SK-N-SH (cell line): ENCODE measurements around the gene RAB8A. TPM values are rescaled to one million over a fixed set of nuclear protein-coding genes. Genes with fewer than 3 reads are reported as not detected.

Experiments
- CTCF ChIA-PET: fragments of 300-600, 350-600 bp; formaldehyde crosslinking; extraction: SDS; loops from one replicate; lab custom pipeline; 2021; lab: Yijun Ruan, JAX
- POLR2A ChIA-PET: fragments of 350-600 bp; sonication (Branson Sonifier 250); formaldehyde crosslinking; extraction: SDS; loops from one replicate; lab custom pipeline; 2020; ENCODE audit warnings: antibody characterized with exemption, inconsistent platforms; lab: Yijun Ruan, JAX
- DNase-seq: peaks from one replicate; pipeline ENCODE4 v3.0.0; 2012
- H2AFZ ChIP-seq: fragments of 200-600 bp; sonication (generic); 2 replicates; pipeline ENCODE4 v1.8.1; 2016; ENCODE audit warnings: antibody characterized with exemption, mild to moderate bottlenecking, low read depth
- H3F3A ChIP-seq: fragments of 200-600 bp; sonication (generic); replicated peaks from 2 replicates; pipeline ENCODE3; 2016; ENCODE audit warnings: antibody characterized with exemption, mild to moderate bottlenecking; ENCODE audit not compliant: insufficient read depth
- H3K27ac ChIP-seq, 2 experiments: fragments of 200-500 bp in 1 of 2; fragments of 200-600 bp in 1 of 2; sonication (Bioruptor generic) in 1 of 2; sonication (generic), shearing (Covaris generic) in 1 of 2; 2 replicates each; pipeline versions ENCODE4 v1.5.1 to v1.6.1; 2014 to 2016; ENCODE audit warnings: low read depth in 2 of 2, inconsistent platforms in 1 of 2, low read length in 1 of 2, mild to moderate bottlenecking in 1 of 2, mixed read lengths in 1 of 2
- H3K27me3 ChIP-seq: fragments of 200-600 bp; sonication (generic), shearing (Covaris generic); 2 replicates; pipeline ENCODE4 v1.6.1; 2016; ENCODE audit warnings: mixed run types; ENCODE audit not compliant: insufficient read depth
- H3K36me3 ChIP-seq, 2 experiments: fragments of 200-500 bp in 1 of 2; fragments of 200-600 bp in 1 of 2; sonication (Bioruptor generic) in 1 of 2; sonication (generic) in 1 of 2; replicated peaks in 1 of 2; 2 replicates each; pipeline versions ENCODE3 to v1.5.1; 2014 to 2016; ENCODE audit warnings: low read length in 1 of 2, mild to moderate bottlenecking in 1 of 2; ENCODE audit not compliant: insufficient read depth in 2 of 2, control insufficient read depth in 1 of 2
- H3K4me1 ChIP-seq, 2 experiments: fragments of 200-500 bp in 1 of 2; fragments of 200-600 bp in 1 of 2; sonication (Bioruptor generic) in 1 of 2; sonication (generic), shearing (Covaris generic) in 1 of 2; 2 replicates each; pipeline versions ENCODE4 v1.5.1 to v1.6.1; 2014 to 2016; ENCODE audit warnings: low read depth in 1 of 2, low read length in 1 of 2, mixed run types in 1 of 2; ENCODE audit not compliant: insufficient read depth in 2 of 2, control insufficient read depth in 1 of 2
- H3K4me2 ChIP-seq: fragments of 200-600 bp; sonication (generic), shearing (Covaris generic); 2 replicates; pipeline ENCODE4 v1.6.1; 2017; ENCODE audit warnings: mixed run types
- H3K4me3 ChIP-seq, 2 experiments: fragments of 200-500 bp in 1 of 2; fragments of 200-600 bp in 1 of 2; sonication (Bioruptor generic) in 1 of 2; sonication (generic), shearing (Covaris generic) in 1 of 2; 2 replicates each; pipeline versions ENCODE4 v1.5.1 to v1.8.1; 2014 to 2016; ENCODE audit warnings: low read depth in 2 of 2, inconsistent platforms in 1 of 2, low read length in 1 of 2, mild to moderate bottlenecking in 1 of 2, mixed read lengths in 1 of 2, moderate library complexity in 1 of 2
- H3K79me2 ChIP-seq: fragments of 200-600 bp; sonication (generic); 2 replicates; pipeline ENCODE4 v1.8.1; 2017; ENCODE audit warnings: mild to moderate bottlenecking; ENCODE audit not compliant: insufficient read depth
- H3K9ac ChIP-seq: fragments of 200-600 bp; sonication (generic); 2 replicates; pipeline ENCODE4 v1.6.1; 2017; ENCODE audit warnings: mixed run types
- H3K9me2 ChIP-seq: fragments of 200-600 bp; sonication (generic); 2 replicates; pipeline ENCODE4 v1.6.1; 2017; ENCODE audit warnings: mixed run types
- H3K9me3 ChIP-seq: fragments of 200-600 bp; sonication (generic); 2 replicates; pipeline ENCODE4 v1.6.1; 2017; ENCODE audit warnings: mixed run types, mild to moderate bottlenecking, moderate library complexity
- H4K20me1 ChIP-seq: fragments of 200-600 bp; sonication (generic); 2 replicates; pipeline ENCODE4 v1.6.1; 2017; ENCODE audit warnings: mild to moderate bottlenecking, mixed run types; ENCODE audit not compliant: insufficient read depth
- CHD2 ChIP-seq: fragments of 150-350 bp; IDR thresholded peaks from 2 replicates; pipeline ENCODE4 v1.6.1; 2018; ENCODE audit warnings: low read length; ENCODE audit not compliant: partially characterized antibody
- ELF1 ChIP-seq: IDR thresholded peaks from 2 replicates; pipeline ENCODE4 v1.4.0; 2012
- EP300 ChIP-seq, 2 experiments: IDR thresholded peaks; 2 replicates each; pipeline versions ENCODE4 v1.4.0 to v1.6.1; 2012; ENCODE audit warnings: borderline replicate concordance in 1 of 2, low read depth in 1 of 2, low read length in 1 of 2
- EZH2phosphoT487 ChIP-seq: fragments of 200-600 bp; sonication (generic); IDR thresholded peaks from 2 replicates; pipeline ENCODE4 v1.6.1; 2017; ENCODE audit warnings: low read depth, mixed run types, mild to moderate bottlenecking, antibody characterized with exemption, moderate library complexity, borderline replicate concordance
- FOXJ3 ChIP-seq: sonication (generic); formaldehyde crosslinking; IDR thresholded peaks from 2 replicates; pipeline ENCODE4 v1.5.1; 2020; ENCODE audit warnings: mild to moderate bottlenecking, missing genetic modification reagents
- GATA2 ChIP-seq: sonication (generic); formaldehyde crosslinking; IDR thresholded peaks from 2 replicates; pipeline ENCODE4 v1.5.0; 2020; ENCODE audit warnings: mild to moderate bottlenecking, missing genetic modification reagents
- JUND ChIP-seq: IDR thresholded peaks from 2 replicates; pipeline ENCODE4 v1.4.0; 2012
- NFIC ChIP-seq: IDR thresholded peaks from 2 replicates; pipeline ENCODE4 v1.4.0; 2012; ENCODE audit warnings: borderline replicate concordance
- RAD21 ChIP-seq: IDR thresholded peaks from 2 replicates; pipeline ENCODE4 v1.6.1; 2012; ENCODE audit warnings: mild to moderate bottlenecking, low read length
- RCOR1 ChIP-seq: fragments of 150-350 bp; IDR thresholded peaks from 2 replicates; pipeline ENCODE4 v1.6.1; 2017; ENCODE audit warnings: antibody characterized with exemption, low read length
- RXRA ChIP-seq: IDR thresholded peaks from 2 replicates; pipeline ENCODE4 v1.4.0; 2012; ENCODE audit warnings: low read depth, mild to moderate bottlenecking, borderline replicate concordance
- TAF1 ChIP-seq: IDR thresholded peaks from 2 replicates; pipeline ENCODE4 v1.6.1; 2012; ENCODE audit warnings: low read depth, mild to moderate bottlenecking, low read length, moderate library complexity, borderline replicate concordance
- TEAD4 ChIP-seq: IDR thresholded peaks from 2 replicates; pipeline ENCODE4 v1.4.0; 2012; ENCODE audit warnings: mild to moderate bottlenecking, borderline replicate concordance; ENCODE audit not compliant: insufficient read depth
- YY1 ChIP-seq: IDR thresholded peaks from 2 replicates; pipeline ENCODE4 v1.4.0; 2012; ENCODE audit warnings: low read depth, mild to moderate bottlenecking
- ZBTB33 ChIP-seq: IDR thresholded peaks from 2 replicates; pipeline ENCODE4 v1.4.0; 2012; ENCODE audit warnings: low read depth, borderline replicate concordance
- WGBS: methylation state at CpG from one replicate; pipeline ENCODE4 v1.1.6; 2017; ENCODE audit warnings: low lambda C conversion rate; 5-methylcytosine and 5-hydroxymethylcytosine counted together
- polyA plus RNA-seq, 3 experiments: library from polyadenylated mRNA; depleted of rRNA; stranded (reverse); fragments of >200 nt; gene quantifications; 2 replicates each; pipeline ENCODE4 v1.2.3, GENCODE V29; 2012
- TF ChIP-seq, protein P1 (sequence below): IDR thresholded peaks from 2 replicates; pipeline ENCODE4 v1.4.0; 2012; ENCODE audit warnings: low read depth
- TF ChIP-seq, protein P2 (sequence below): IDR thresholded peaks from 2 replicates; pipeline ENCODE4 v1.4.0; 2012; ENCODE audit warnings: low read depth, borderline replicate concordance
- TF ChIP-seq, protein P3 (sequence below): IDR thresholded peaks from 2 replicates; pipeline ENCODE4; 2012
- TF ChIP-seq, protein P4 (sequence below): IDR thresholded peaks from 2 replicates; pipeline ENCODE4 v1.6.1; 2012; ENCODE audit warnings: mild to moderate bottlenecking, low read depth, low read length, moderate library complexity

The RAB8A gene
- polyA plus RNA-seq, 1 of the 3 experiments (the other 2 are of a cell fraction): 55.2 TPM

GRCh38 chr19:16136185-16136999 lies 24.7 kb downstream of the RAB8A start:
- Histone ChIP-seq H3K27ac (no peak overlapping the region), H2AFZ (no peak overlapping the region), H3K9me3 (no peaks in the 10 kb centered on the region), H3K9me2 (no peaks in the 10 kb centered on the region), H3K4me3 (no peak overlapping the region), H3F3A (no peaks in the 10 kb centered on the region), H3K27me3 (no peaks in the 10 kb centered on the region), H3K79me2 (no peaks in the 10 kb centered on the region), H3K36me3 (peaks cover 5 to 20% of the 10 kb centered on the region in 2 experiments), H4K20me1 (no peaks in the 10 kb centered on the region)
- DNase-seq: no peak
- CTCF ChIA-PET: interaction anchor here (1.1 to 1.2 kb wide), 2 partner anchors 17 to 25 kb away, joined by 3 to 4 read pairs; no protein-coding TSS in a partner anchor
- WGBS: 35% methylated on average over 16 of the region's 16 CpGs
- no peak for TF ChIP-seq ZBTB33
- no peak for TF ChIP-seq RXRA
- no peak for TF ChIP-seq NFIC
- no peak for TF ChIP-seq EP300 (IDR thresholded peaks at IDR 0.05; ENCODE audit: borderline replicate concordance in 1 of 2, low read depth in 1 of 2, low read length in 1 of 2)
- TF ChIP-seq, all 33 proteins: peak for 0
- H3K9ac ChIP-seq: no peak overlapping the region
- no peaks in the 10 kb centered on the region for H3K4me1 ChIP-seq
- H3K4me2 ChIP-seq: no peak overlapping the region
- POLR2A ChIA-PET: no interaction called here

- no peak overlapping the region for H3K27ac ChIP-seq
- no peak overlapping the region for H2AFZ ChIP-seq
- H3K9me2 ChIP-seq: no peaks in the 10 kb centered on the region
- no peaks in the 10 kb centered on the region for H3K27me3 ChIP-seq
- no peaks in the 10 kb centered on the region for H3F3A ChIP-seq
- no peak overlapping the region for H3K4me3 ChIP-seq
- H4K20me1 ChIP-seq: no peaks in the 10 kb centered on the region
- H3K4me2 ChIP-seq: no peak overlapping the region
- H3K79me2 ChIP-seq: no peaks in the 10 kb centered on the region
- no peaks in the 10 kb centered on the region for H3K4me1 ChIP-seq
- H3K36me3 ChIP-seq: no peaks in the 10 kb centered on the region
- no peak overlapping the region for H3K9ac ChIP-seq
- POLR2A ChIA-PET: interaction anchor here (1.3 kb wide), 1 partner anchor 45 kb away, joined by 4 read pairs; the partner anchor contains the start of gene FAM32A
- no peak for DNase-seq
- 81% methylated on average over 13 of the region's 13 CpGs for WGBS
- H3K9me3 ChIP-seq: no peaks in the 10 kb centered on the region
- CTCF ChIA-PET: interaction anchor here (0.5 kb wide), 1 partner anchor 107 kb away, joined by 3 read pairs; no protein-coding TSS in a partner anchor
- TF ChIP-seq, protein P1, sequence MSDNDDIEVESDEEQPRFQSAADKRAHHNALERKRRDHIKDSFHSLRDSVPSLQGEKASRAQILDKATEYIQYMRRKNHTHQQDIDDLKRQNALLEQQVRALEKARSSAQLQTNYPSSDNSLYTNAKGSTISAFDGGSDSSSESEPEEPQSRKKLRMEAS: no peak
- TF ChIP-seq TEAD4 (no peak), GATA2 (no peak), TAF1 (no peak), FOXJ3 (no peak), EP300 (IDR thresholded peaks at IDR 0.05; ENCODE audit: borderline replicate concordance in 1 of 2, low read depth in 1 of 2, low read length in 1 of 2) (no peak), YY1 (no peak), RAD21 (no peak), RCOR1 (no peak), JUND (no peak), CHD2 (no peak), EZH2phosphoT487 (no peak), RXRA (no peak), ELF1 (no peak)
- TF ChIP-seq, protein P2, sequence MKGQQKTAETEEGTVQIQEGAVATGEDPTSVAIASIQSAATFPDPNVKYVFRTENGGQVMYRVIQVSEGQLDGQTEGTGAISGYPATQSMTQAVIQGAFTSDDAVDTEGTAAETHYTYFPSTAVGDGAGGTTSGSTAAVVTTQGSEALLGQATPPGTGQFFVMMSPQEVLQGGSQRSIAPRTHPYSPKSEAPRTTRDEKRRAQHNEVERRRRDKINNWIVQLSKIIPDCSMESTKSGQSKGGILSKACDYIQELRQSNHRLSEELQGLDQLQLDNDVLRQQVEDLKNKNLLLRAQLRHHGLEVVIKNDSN: no peak
- TF ChIP-seq, protein P3, sequence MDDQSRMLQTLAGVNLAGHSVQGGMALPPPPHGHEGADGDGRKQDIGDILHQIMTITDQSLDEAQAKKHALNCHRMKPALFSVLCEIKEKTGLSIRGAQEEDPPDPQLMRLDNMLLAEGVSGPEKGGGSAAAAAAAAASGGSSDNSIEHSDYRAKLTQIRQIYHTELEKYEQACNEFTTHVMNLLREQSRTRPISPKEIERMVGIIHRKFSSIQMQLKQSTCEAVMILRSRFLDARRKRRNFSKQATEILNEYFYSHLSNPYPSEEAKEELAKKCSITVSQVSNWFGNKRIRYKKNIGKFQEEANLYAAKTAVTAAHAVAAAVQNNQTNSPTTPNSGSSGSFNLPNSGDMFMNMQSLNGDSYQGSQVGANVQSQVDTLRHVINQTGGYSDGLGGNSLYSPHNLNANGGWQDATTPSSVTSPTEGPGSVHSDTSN: no peak
- TF ChIP-seq, protein P4, sequence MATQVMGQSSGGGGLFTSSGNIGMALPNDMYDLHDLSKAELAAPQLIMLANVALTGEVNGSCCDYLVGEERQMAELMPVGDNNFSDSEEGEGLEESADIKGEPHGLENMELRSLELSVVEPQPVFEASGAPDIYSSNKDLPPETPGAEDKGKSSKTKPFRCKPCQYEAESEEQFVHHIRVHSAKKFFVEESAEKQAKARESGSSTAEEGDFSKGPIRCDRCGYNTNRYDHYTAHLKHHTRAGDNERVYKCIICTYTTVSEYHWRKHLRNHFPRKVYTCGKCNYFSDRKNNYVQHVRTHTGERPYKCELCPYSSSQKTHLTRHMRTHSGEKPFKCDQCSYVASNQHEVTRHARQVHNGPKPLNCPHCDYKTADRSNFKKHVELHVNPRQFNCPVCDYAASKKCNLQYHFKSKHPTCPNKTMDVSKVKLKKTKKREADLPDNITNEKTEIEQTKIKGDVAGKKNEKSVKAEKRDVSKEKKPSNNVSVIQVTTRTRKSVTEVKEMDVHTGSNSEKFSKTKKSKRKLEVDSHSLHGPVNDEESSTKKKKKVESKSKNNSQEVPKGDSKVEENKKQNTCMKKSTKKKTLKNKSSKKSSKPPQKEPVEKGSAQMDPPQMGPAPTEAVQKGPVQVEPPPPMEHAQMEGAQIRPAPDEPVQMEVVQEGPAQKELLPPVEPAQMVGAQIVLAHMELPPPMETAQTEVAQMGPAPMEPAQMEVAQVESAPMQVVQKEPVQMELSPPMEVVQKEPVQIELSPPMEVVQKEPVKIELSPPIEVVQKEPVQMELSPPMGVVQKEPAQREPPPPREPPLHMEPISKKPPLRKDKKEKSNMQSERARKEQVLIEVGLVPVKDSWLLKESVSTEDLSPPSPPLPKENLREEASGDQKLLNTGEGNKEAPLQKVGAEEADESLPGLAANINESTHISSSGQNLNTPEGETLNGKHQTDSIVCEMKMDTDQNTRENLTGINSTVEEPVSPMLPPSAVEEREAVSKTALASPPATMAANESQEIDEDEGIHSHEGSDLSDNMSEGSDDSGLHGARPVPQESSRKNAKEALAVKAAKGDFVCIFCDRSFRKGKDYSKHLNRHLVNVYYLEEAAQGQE: no peak
Measured at GRCh38 chr19:16139752-16140151, 28.1 kb downstream of the RAB8A start.
